ENCODE results near the gene PPFIBP1.
"Not testable (repeated sequence)": the region's sequence is repeated elsewhere in the genome, so short reads cannot be mapped to it uniquely, and the experiment has no call there.

Gene PPFIBP1

GRCh38 chr12:27711317-27711682, 187.3 kb downstream of the PPFIBP1 start:
- TF ChIP-seq CTCF (IDR thresholded peaks at IDR 0.05; ENCODE audit: borderline replicate concordance, insufficient read depth, low read depth, low read length) = no peak
- H3K4me3 ChIP-seq (ENCODE audit: low read depth, low read length) = peak overlapping the region; percentile 81

- H3K4me3 ChIP-seq (ENCODE audit: low read depth, low read length) = no peak overlapping the region
Observed at GRCh38 chr12:27711967-27712366, 188.0 kb downstream of the PPFIBP1 start.

GRCh38 chr12:27723212-27723611, 199.2 kb downstream of the PPFIBP1 start:
- no peak overlapping the region for H3K4me3 ChIP-seq (ENCODE audit: low read depth, low read length)
- no peak for TF ChIP-seq CTCF (IDR thresholded peaks at IDR 0.05; ENCODE audit: borderline replicate concordance, insufficient read depth, low read depth, low read length)

More at GRCh38 chr12:27711967-27712366, 188.0 kb downstream of the PPFIBP1 start:
- no peak for TF ChIP-seq CTCF (IDR thresholded peaks at IDR 0.05; ENCODE audit: borderline replicate concordance, insufficient read depth, low read depth, low read length)

DNA sequence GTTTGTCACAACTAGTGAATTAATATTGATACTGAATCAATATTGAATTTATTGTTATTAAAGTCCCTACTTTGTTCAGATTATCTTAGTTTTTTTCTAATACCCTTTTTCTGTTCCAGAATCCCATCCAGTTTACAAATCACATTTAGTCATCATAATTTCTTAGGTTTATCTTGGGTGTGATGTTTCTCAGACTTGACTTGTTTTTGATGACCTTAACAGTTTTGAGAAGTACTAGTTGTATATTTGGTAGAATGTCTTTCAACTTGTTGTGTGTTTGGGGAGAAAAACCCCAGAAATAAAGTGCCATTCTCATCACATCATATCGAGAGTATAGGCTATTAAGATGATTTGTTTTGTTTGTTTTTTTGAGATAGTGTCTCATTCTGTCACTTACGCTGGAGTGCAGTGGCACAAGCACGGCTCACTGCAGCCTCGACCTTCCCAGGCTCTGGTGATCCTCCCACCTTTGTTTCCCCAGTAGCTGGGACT, 206.1 kb downstream of the PPFIBP1 start:
- no peak for TF ChIP-seq CTCF (IDR thresholded peaks at IDR 0.05; ENCODE audit: borderline replicate concordance, insufficient read depth, low read depth, low read length)
- no peak overlapping the region for H3K4me3 ChIP-seq (ENCODE audit: low read depth, low read length)

DNA sequence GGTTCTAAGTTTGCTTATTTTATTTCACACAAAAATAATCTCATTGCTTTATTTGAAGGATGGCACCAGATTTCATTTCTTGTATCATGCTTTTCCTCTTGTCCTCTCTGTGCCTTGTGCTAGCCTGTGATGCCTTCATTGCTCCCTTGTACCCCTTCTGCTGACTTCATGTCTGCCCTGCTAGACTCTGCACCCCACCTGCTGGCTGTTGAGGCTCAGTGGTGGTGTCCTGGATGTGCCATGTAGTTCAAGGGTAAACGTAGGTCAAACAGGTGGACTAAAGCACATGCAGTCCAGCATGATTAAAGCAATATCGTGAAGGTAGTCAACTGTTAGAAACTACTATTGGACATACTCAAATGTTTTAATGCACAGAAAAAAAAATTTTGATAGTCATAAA, 208.3 kb downstream of the PPFIBP1 start:
- peak; percentile 37; the same call in 1 of the 2 replicates for TF ChIP-seq CTCF (IDR thresholded peaks at IDR 0.05; ENCODE audit: borderline replicate concordance, insufficient read depth, low read depth, low read length)
- no peak overlapping the region for H3K4me3 ChIP-seq (ENCODE audit: low read depth, low read length)

- TF ChIP-seq CTCF (IDR thresholded peaks at IDR 0.05; ENCODE audit: borderline replicate concordance, insufficient read depth, low read depth, low read length) = peak; percentile 68
- no peak overlapping the region for H3K4me3 ChIP-seq (ENCODE audit: low read depth, low read length)
Observed at GRCh38 chr12:27733052-27733656, 209.1 kb downstream of the PPFIBP1 start.

GRCh38 chr12:27733791-27734190, 209.8 kb downstream of the PPFIBP1 start:
- no peak for TF ChIP-seq CTCF (IDR thresholded peaks at IDR 0.05; ENCODE audit: borderline replicate concordance, insufficient read depth, low read depth, low read length)
- no peak overlapping the region for H3K4me3 ChIP-seq (ENCODE audit: low read depth, low read length)

- H3K4me3 ChIP-seq (ENCODE audit: low read depth, low read length) = not testable (repeated sequence)
Observed at GRCh38 chr12:27734321-27734720, 210.3 kb downstream of the PPFIBP1 start.

Data from GM12875 (cell line).